ENCODE results near the gene WWOX.

The WWOX gene

GRCh38 chr16:78915811-78916345 is 816.4 kb downstream of the WWOX start:
- Histone ChIP-seq H3F3A (ENCODE audit: insufficient read depth, low read length) (no peaks in the 10 kb centered on the region), H3K9me3 (replicated peaks; ENCODE audit: insufficient read depth, low read length) (no peaks in the 10 kb centered on the region), H3K4me3 (ENCODE audit: low read length) (no peak overlapping the region), H3K4me2 (ENCODE audit: low read depth, low read length) (no peak overlapping the region), H3K27me3 (replicated peaks; ENCODE audit: insufficient read depth, low read length) (no peaks in the 10 kb centered on the region), H3K4me1 (ENCODE audit: low read length) (no peaks in the 10 kb centered on the region; the same call in 1 of the 2 replicates), H3K9ac (ENCODE audit: low read length) (no peak overlapping the region), H3K36me3 (replicated peaks; ENCODE audit: insufficient read depth, low read length) (no peaks in the 10 kb centered on the region), H3K27ac (ENCODE audit: low read length) (no peak overlapping the region), H2AFZ (ENCODE audit: low read length) (no peak overlapping the region), H3K9me2 (replicated peaks; ENCODE audit: insufficient read depth, low read length) (no peaks in the 10 kb centered on the region), H3K79me2 (ENCODE audit: low read length) (no peaks in the 10 kb centered on the region), H4K20me1 (ENCODE audit: insufficient read depth, low read length) (no peaks in the 10 kb centered on the region)
- no peak for TF ChIP-seq CTCF (IDR thresholded peaks at IDR 0.05; ENCODE audit: low read length)
- no peak for TF ChIP-seq EZH2phosphoT487 (IDR thresholded peaks at IDR 0.05; ENCODE audit: low read length)
- TF ChIP-seq EZH2 (optimal IDR thresholded peaks at IDR 0.05; ENCODE audit: low read depth, low read length), result no peak
- DNase-seq, result no peak

GRCh38 chr16:78916928-78917545 is 817.6 kb downstream of the WWOX start:
- Histone ChIP-seq H3F3A (ENCODE audit: insufficient read depth, low read length) (no peaks in the 10 kb centered on the region), H3K36me3 (replicated peaks; ENCODE audit: insufficient read depth, low read length) (no peaks in the 10 kb centered on the region), H3K4me3 (ENCODE audit: low read length) (no peak overlapping the region), H3K27ac (ENCODE audit: low read length) (no peak overlapping the region), H4K20me1 (ENCODE audit: insufficient read depth, low read length) (no peaks in the 10 kb centered on the region), H3K4me1 (ENCODE audit: low read length) (no peaks in the 10 kb centered on the region; the same call in 1 of the 2 replicates), H3K9ac (ENCODE audit: low read length) (no peak overlapping the region), H3K27me3 (replicated peaks; ENCODE audit: insufficient read depth, low read length) (no peaks in the 10 kb centered on the region), H3K4me2 (ENCODE audit: low read depth, low read length) (no peak overlapping the region), H3K79me2 (ENCODE audit: low read length) (no peaks in the 10 kb centered on the region), H3K9me2 (replicated peaks; ENCODE audit: insufficient read depth, low read length) (no peaks in the 10 kb centered on the region), H2AFZ (ENCODE audit: low read length) (no peak overlapping the region), H3K9me3 (replicated peaks; ENCODE audit: insufficient read depth, low read length) (no peaks in the 10 kb centered on the region)
- TF ChIP-seq CTCF (IDR thresholded peaks at IDR 0.05; ENCODE audit: low read length) (no peak), EZH2phosphoT487 (IDR thresholded peaks at IDR 0.05; ENCODE audit: low read length) (no peak), EZH2 (optimal IDR thresholded peaks at IDR 0.05; ENCODE audit: low read depth, low read length) (no peak)
- DNase-seq, result no peak

- H3K4me2 ChIP-seq (ENCODE audit: low read depth, low read length), result no peak overlapping the region
- no peaks in the 10 kb centered on the region for H3K36me3 ChIP-seq (replicated peaks; ENCODE audit: insufficient read depth, low read length)
- H3K27ac ChIP-seq (ENCODE audit: low read length), result no peak overlapping the region
- no peak overlapping the region for H2AFZ ChIP-seq (ENCODE audit: low read length)
- no peak for TF ChIP-seq EZH2 (optimal IDR thresholded peaks at IDR 0.05; ENCODE audit: low read depth, low read length)
- TF ChIP-seq EZH2phosphoT487 (IDR thresholded peaks at IDR 0.05; ENCODE audit: low read length), result no peak
- no peak for TF ChIP-seq CTCF (IDR thresholded peaks at IDR 0.05; ENCODE audit: low read length)
- no peaks in the 10 kb centered on the region for H3F3A ChIP-seq (ENCODE audit: insufficient read depth, low read length)
- no peak for DNase-seq
- H3K9me2 ChIP-seq (replicated peaks; ENCODE audit: insufficient read depth, low read length), result no peaks in the 10 kb centered on the region
- no peak overlapping the region for H3K9ac ChIP-seq (ENCODE audit: low read length)
- H3K79me2 ChIP-seq (ENCODE audit: low read length), result no peaks in the 10 kb centered on the region
- H3K9me3 ChIP-seq (replicated peaks; ENCODE audit: insufficient read depth, low read length), result no peaks in the 10 kb centered on the region
- H3K27me3 ChIP-seq (replicated peaks; ENCODE audit: insufficient read depth, low read length), result no peaks in the 10 kb centered on the region
- no peaks in the 10 kb centered on the region for H4K20me1 ChIP-seq (ENCODE audit: insufficient read depth, low read length)
- H3K4me3 ChIP-seq (ENCODE audit: low read length), result no peak overlapping the region
- H3K4me1 ChIP-seq (ENCODE audit: low read length), result no peaks in the 10 kb centered on the region; the same call in 1 of the 2 replicates
Measured at GRCh38 chr16:78918805-78919305, 819.4 kb downstream of the WWOX start.

All from MM.1S (cell line).